WI38 (cell line): ENCODE data around the gene PLCH2.

Source experiments
- H3K4me3 ChIP-seq: 2 replicates; pipeline ENCODE4 v1.5.1; 2011; ENCODE audit warnings: low read depth, mild to moderate bottlenecking, control low read depth, low read length
- CTCF ChIP-seq: IDR thresholded peaks from 2 replicates; pipeline ENCODE4 v1.5.1; 2012; ENCODE audit warnings: low read depth, mild to moderate bottlenecking, control low read depth, low read length

PLCH2 gene

DNA sequence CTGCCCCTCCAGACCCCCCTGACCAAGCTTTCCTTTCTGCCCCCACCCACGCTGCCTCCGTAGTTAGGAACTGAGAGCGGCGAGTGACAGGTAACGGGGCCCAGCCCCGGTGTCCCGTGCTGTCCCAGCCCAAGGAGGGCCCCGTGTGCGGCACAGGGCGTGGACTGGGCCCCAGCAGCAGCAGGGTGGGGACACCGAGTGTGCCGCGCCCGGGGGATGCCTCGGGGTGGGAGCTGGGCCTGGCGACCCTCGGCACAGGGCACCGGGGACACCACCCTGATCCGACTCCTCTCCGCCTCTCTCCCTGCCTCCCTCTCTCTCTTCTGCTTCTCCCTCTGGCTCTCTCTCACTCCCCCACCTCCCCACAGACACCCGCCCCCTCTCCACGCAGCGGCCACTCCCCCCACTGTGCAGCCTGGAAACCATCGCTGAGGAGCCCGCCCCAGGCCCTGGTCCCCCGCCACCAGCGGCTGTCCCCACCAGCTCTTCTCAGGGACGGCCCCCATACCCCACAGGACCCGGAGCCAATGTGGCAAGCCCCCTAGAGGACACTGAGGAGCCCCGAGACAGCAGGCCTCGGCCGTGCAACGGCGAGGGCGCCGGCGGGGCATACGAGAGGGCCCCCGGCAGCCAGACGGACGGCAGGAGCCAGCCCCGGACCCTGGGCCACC lies 27.6 kb downstream of the PLCH2 start:
- H3K4me3 ChIP-seq, result no peak overlapping the region
- TF ChIP-seq CTCF, result no peak

GRCh38 chr1:2504225-2504948 lies 28.3 kb downstream of the PLCH2 start:
- H3K4me3 ChIP-seq, result no peak overlapping the region
- TF ChIP-seq CTCF, result no peak

DNA sequence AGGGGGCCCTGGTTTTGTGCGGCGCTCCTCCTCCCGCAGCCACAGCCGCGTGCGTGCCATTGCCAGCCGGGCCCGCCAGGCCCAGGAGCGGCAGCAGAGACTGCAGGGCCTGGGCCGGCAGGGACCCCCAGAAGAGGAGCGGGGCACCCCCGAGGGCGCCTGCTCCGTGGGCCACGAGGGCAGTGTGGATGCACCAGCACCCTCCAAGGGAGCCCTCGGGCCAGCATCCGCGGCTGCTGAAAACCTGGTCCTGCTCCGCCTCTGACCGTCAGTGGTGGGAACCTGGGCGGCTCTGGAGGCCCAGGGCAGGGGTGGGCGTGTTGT lies 28.8 kb downstream of the PLCH2 start:
- H3K4me3 ChIP-seq, result no peak overlapping the region
- TF ChIP-seq CTCF, result no peak

GRCh38 chr1:2505461-2505994 lies 29.4 kb downstream of the PLCH2 start:
- H3K4me3 ChIP-seq, result no peak overlapping the region
- TF ChIP-seq CTCF, result no peak

DNA sequence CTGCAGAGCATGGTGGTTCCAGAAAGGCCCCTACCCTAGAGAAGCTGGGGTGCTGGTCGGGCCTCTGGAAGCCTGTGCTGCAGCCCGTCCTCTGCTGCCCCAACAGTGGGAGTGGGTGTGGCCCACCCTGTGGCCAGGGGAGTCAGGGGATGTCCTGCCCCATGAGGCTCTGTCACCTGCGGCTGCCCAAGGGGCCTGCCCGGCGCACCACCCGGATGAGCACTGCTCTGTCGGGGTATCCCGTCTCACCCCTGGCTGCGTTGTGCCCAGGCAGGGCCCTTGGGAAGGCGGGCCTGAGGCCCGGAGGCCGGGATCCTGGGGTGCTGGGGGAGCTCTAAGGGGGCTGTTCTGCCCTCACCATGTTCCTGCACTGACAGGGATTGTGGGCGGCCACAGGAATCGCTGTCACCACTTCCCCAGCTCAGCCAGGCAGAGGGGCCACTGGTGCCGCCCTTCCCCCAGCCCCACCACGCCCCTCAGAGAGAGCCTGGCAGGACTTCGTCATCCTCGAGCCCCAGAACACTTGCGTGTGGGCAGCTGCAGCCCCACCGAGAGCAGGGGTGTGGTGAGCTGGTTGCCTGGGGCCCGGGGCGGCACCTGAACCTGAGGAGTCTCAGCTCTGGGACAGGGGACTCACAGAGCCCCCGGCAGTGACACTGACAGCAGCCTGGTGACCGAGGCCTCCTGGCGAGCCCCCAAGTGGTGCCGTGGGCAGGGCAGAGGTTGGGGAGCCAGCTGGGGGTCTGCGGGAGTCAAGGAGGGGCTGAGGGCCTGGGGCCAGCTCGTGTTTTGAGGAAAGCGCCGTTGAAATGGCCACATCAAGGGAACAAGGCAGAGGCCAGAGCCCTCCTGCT lies 30.1 kb downstream of the PLCH2 start:
- no peak for TF ChIP-seq CTCF
- no peak overlapping the region for H3K4me3 ChIP-seq

- TF ChIP-seq CTCF, result no peak
- H3K4me3 ChIP-seq, result no peak overlapping the region
Observed at GRCh38 chr1:2506901-2507565, 30.9 kb downstream of the PLCH2 start.
